Inflammatory macrophage treated with lipopolysaccharide for 1 hour (primary cell): ENCODE results near the gene SLC35G6.
A peak's percentile ranks its signal among the peaks of the same experiment; 100 is the strongest.
"Not testable (repeated sequence)": the region's sequence is repeated elsewhere in the genome, so short reads cannot be mapped to it uniquely, and the experiment has no call there.

Experiments
- DNase-seq, 2 donors: peaks; one replicate each; pipeline ENCODE4 v3.0.0-alpha.2; 2020 to 2022

SLC35G6 gene

DNA sequence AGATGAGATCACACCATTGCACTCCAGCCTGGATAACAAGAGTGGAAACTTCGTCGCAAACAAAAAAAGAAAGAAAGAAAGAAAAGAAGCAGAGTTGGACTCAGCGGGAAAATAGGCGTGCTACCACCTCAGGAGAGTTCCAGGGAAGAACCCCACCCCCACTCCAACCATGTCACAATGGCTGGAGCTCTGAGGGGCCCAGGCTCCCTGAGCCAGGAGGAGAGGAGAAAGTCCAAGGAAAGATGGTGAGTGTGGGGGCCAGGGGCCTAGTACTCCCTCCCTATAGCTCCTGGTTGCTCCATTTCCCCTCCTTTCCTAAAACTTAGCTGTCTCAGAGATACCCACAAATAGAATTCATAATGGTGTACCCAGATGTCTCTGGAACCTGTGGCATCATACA is at the start of gene SLC35G6:
TSS of gene SLC35G6 (plus strand) at position 172 of the 400 bp plus-strand sequence. CDS start at position 243, 71 bp downstream.
- not testable (repeated sequence) for DNase-seq

DNA sequence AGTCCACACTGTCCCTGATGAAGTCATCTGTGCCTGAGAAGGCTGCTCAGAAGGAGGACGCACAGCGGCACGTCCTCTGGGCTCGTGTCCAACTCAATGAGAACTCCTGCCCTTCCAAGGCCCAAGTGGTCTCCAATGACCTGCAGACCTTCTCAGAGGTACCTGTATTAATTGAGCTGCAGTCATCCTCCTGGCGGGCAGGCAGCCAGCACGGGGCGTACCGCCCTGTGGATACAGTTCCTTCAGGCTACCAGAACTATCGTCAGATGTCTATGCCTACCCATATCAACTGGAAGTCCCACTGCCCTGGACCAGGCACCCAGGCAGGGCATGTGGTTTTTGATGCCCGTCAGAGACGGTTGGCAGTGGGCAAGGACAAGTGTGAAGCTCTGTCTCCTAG is 49.0 kb upstream of the SLC35G6 start:
- no peak for DNase-seq

DNA sequence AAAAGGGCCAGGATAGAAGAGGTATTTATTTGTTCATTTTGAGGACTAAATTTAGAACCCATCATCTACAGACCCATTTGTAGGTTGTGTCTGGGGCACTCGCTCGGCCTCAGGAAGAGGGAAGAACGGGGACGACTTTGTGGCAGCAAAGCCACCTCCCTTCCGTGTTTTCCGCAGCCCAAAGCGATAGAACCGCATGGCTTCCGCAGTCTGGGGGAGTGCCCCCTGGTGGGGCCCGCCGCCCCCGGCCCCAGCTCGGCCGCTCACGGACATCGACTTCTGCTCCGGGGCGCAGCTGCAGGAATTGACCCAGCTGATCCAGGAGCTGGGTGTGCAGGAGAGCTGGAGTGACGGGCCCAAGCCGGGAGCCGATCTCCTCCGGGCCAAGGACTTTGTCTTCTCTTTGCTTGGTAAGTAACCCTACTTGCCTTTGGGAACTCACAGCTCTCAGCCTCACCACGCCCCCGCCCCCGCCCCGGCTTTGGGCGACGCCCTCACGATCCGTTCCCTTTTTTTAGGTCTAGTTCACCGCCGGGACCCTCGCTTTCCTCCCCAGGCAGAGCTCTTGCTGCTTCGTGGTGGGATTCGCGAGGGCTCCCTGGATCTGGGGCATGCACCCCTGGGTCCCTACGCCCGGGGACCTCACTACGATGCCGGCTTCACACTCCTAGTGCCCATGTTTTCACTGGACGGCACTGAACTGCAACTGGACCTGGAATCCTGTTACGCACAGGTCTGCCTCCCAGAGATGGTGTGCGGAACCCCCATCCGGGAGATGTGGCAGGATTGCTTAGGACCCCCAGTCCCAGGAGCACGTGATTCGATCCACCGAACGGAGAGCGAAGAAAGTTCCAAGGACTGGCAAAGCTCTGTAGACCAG is 45.3 kb upstream of the SLC35G6 start:
- DNase-seq = peak; percentile 50 to 75

DNA sequence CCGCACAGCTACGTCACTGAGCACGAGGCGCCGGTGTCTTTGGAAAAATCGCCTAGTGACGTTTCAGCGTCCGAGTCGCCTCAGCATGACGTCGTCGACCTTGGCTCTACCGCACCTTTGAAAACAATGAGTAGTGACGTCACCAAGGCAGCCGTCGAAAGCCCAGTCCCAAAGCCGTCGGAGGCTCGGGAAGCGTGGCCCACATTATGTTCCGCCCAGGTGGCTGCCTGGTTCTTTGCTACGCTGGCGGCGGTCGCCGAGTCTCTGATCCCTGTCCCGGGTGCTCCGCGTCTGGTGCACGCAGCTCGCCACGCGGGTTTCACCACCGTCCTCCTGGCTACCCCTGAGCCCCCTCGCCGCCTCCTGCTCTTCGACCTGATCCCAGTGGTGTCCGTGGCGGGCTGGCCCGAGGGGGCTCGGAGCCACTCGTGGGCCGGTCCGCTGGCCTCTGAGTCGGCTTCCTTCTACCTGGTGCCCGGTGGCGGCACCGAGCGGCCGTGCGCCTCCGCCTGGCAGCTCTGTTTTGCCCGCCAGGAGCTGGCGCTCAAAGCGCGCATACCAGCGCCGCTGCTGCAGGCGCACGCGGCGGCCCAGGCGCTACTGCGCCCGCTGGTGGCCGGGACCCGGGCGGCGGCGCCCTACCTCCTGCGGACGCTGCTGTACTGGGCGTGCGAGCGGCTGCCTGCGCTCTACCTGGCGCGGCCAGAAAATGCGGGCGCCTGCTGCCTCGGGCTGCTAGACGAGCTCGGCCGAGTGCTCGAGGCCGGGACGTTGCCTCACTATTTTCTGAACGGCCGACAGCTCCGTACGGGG is 44.5 kb upstream of the SLC35G6 start:
- DNase-seq = peak; percentile 69 to 75

DNA sequence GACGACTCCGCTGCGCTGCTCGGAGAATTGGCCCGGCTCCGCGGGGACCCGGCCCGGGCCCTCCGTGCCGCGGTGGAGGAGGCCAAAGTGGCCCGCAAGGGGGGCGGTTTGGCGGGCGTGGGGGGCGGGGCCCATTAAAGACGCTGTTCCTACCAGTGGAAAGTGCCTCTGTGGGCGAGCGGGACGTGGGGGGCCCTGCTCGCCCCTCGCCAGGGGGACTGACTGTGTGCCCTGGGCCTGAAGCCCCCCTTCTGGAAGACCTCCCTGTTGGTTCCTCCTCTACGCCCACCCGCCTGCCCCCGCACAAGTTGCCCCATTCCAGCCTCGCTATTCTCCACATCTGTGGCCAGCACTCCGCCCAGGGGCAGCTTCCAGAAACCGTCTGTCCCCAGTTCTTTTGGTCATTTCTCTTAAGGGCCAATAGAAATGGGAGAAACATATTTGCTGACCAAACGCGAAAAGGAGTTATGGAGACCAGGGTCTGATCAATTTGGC is 43.8 kb upstream of the SLC35G6 start:
- DNase-seq = no peak

DNA sequence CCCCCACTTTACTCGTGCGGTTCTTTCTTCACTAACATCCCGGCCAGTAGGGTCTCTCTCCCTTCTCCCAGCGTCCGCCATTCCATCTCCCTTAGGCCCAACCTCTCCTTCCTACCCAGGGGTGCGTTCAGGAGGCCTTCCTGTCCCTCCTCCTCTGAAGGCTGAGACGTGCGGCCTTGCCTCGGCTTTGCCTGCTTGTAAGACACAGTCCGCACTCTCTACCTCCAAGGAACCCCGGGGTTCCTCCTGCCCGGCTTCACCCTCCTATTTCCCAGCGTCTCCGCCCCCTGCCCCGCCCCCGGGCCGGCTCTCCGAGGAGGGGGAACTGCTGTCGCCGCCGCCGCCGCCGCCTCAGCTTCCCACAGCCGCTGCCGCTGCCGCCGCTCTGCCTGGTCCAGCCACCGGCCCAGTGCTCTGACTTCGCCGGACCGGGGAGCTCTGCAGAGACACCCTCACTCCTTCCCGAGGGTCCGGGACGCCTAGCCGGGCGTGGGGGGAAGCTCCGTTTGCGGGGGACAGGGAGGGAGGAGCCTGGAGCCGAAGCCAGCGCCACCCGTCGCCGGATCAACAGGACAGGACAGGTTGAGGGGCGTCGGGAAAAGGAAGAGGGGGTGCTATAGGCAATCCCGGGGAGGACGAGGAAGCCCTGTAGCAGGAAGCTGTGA is 43.2 kb upstream of the SLC35G6 start:
- peak in 1 of 2 donors; percentile 57 for DNase-seq

DNA sequence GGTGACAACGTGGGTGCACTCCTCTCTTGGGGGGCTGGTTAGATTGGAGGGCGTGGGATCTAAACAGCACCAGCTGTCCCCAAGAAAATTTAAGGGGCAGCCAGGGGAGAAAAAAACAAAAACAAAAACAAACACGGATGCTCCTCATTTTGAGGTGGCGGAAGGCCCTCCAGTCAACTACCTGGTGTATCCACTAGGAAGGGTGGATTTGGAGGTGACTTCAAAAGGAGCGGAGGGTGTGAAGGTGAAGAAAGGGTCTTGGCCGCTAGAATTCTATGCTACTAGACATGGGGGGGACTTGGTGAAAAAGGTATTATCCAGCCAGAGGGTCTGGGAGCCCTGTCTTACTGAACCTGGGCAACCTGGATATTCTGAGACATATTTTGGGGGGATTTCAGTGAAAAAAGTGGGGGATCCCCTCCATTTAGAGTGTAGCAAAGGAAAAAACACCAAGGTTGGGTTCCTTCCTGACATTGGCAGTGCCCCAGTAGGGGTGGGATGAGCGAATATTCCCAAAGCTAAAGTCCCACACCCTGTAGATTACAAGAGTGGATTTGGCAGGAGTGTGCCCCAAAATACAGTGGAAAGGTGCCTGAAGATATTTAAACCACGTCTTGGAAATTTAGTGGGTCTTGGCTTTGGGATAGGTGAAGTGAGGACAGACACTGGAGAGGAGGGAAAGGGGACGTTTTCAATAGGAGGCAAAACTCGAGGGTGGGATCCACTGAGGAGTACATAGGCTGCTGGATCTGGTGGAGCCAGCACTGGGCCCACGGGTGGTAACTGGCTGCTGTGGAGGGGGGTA is 42.4 kb upstream of the SLC35G6 start:
- DNase-seq = no peak

DNA sequence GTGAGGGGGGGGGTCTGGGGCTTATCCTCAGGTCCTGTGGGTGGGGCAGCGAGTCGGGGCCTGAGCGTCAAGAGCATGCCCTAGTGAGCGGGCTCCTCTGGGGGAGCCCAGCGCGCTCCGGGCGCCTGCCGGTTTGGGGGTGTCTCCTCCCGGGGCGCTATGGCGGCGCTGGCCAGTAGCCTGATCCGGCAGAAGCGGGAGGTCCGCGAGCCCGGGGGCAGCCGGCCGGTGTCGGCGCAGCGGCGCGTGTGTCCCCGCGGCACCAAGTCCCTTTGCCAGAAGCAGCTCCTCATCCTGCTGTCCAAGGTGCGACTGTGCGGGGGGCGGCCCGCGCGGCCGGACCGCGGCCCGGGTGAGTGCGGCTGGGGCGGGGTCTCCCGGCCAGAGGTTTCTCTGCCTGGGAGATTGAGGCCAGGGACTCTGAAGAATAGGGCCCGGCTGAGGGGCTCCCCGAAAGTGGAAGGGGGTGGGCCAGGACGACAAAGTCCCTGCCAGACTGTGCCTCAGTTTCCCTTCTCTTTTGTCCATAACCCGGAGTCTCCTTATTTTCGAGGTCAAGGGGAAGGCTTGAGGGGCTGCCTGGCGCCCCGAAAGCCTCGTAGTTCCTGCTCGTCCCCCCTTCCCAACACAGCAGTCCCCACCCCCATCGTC is 41.7 kb upstream of the SLC35G6 start, which contains the start of gene FGF11:
TSS of gene FGF11 (plus strand) at position 51 of the 651 bp plus-strand sequence. CDS start at position 160, 109 bp downstream.
- DNase-seq = no peak

DNA sequence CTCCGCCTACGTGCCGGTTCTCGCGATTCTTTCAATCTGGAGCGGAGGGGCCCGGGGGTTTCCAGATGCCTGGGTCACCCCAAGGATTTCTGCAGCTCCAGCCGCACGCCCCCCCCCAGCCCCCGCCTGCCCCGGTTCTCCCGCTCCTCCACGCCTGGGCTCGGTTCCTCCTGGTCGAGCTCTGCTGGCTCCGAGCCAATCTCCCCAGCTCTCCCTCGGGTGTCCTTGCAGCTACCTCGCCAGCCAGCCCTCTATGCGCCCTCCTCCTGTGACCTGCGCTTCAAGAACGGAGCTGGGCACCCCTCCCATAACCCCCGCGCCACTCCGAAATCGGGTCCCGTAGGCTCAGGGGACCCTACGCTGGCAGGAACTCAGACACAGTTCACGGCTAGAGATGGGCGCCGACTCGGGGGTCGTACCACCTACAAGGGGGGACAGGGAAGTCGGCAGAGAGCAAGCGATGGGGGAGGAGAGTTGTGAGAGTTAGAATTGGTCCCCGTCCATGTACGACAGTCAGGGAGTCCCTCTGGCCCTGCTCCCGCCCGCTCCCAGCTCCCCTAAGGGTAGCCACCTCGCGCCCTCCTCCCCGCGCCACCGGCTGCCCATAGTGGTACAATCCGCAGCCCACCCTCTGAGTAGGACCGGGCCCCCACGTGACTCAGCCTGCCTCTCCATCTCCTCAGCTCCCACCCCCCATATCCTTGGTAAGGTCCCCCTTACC is 41.0 kb upstream of the SLC35G6 start:
- DNase-seq = peak; percentile 20 to 30

DNA sequence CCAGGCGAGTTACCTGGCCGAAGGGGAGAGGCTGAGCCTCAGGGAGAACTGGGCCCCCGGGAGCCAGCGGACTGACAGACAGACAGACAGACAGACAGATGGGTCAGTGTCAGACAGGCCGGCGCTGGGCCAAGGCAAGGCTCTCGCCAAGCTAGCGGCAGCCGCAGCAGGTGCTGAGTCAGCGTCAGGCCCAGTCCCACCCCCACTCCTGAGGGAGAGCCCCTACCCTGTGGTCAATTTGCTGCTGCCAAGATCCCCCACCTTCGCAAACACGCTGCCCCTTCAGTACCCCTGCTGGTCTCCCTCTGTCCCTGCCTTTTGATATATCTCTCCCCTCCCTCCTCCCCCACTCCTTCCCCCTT is 40.4 kb upstream of the SLC35G6 start:
- no peak for DNase-seq

DNA sequence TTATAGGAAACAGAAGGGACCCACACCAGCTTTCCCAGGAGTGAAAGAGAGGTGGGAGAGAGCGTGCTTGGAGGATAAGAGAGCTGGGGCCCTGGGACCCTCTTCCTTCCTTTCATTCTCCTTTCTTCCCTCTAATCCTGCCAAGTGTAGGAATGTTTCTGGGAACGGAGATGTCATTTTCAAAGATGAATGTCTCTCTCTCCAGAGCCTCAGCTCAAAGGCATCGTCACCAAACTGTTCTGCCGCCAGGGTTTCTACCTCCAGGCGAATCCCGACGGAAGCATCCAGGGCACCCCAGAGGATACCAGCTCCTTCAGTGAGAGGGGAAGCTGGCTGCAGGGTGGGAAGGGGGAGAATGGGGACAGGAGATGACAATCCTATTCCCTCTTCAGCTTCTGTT is 40.0 kb upstream of the SLC35G6 start:
- no peak for DNase-seq

DNA sequence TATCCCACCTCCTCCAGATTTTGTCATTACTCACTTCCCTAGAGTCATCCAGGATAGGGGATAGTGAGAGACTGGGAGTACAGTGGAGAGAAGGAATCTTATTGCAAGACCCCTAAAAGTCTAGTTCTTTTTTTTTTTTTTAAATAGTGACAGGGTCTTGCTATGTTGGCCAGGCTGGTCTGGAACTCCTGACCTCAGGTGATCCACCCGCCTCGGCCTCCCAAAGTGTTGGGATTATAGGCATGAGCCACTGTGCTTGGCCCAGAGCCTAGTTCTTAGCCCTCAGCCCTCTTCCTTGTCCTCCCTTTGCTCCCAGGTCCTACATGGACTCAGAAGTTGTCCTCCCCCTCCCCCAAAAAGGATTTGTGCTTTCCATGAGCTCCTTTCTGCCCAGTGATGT is 39.1 kb upstream of the SLC35G6 start:
- DNase-seq = no peak

DNA sequence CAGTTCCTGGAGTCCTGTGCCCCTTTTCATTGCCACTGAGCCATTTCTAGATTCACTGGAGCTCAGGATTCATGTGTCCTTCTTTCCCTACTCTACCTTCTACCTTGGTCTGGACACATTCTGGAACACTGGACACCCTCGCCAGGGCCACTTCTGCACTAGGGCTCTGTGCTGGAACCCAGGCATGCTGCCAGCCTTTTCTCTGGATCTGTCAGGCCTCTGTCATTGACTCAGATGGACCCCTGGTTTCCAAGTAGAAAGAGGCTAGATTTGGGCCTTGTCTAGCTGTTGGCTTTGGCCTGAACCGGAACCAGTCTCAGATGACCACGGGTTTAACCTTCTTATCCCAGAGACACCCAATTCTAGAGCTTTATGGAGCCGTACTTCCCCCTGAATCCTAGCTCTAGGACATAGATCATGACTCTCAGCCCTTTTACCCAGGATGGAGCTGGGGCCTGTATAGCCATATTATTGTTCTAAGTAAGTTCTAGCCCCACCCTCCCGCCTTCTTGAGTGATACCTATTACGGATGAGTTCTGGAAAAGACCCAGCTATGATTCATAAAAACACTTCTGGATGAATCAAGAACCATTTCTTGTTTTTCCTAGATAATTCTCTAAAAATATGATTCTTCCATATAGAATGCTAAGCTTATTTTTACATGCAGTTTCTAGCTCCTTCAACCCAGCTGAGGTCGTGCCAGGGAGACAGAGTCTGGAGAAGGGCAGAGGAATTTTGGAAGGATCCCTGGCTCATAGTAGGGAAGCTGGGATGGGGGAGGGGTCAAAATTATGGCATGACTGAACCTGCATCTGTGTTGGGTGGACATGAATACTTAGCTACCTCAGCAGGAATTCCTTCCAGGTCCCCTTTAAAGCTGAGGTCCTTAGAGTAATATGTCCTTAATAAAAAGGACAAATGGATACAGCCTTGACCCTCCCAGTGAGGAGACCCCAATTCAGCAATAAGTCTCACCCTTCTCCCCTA is 37.5 kb upstream of the SLC35G6 start:
- DNase-seq = no peak

DNA sequence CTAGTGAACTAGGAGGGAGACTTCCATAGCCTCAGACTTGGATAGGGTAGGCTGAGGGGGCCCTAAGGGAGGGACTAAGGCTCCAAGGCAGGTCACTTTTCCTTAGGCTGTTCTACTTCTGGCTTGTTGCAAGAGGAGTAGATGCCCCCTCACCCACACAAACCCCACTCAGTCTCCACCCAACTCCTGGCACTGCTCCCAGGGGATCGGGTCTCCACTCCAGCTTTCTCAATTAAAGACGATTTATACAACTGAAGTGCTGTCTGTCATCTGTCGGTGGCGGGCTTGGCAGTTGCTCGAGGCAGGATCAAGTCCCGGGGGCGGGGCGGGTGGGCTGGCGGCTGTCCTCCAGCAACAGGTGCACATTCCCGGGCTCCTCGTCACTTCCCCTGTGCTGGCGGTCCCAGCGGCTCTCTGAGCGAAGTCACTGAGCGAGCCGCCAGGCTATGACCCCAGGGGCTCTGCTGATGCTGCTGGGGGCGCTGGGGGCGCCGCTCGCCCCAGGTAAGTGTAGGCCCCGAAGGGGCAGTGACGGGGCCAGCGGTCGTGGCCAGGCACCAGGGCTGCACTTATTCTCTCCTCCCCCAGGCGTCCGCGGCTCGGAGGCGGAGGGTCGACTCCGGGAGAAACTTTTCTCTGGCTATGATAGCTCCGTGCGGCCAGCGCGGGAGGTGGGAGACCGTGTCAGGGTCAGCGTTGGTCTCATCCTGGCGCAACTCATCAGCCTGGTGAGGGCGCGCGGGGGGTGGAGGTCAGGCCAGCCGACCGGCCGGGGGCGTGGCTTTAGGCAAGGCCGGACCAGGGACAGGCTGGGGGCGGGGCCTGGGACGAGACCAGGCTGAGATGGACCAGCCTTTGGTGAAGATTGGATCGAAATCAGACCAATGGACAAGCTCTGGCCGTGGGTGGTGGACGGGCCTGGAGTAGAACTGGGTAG is 36.3 kb upstream of the SLC35G6 start, which contains the start of gene CHRNB1:
TSS of gene CHRNB1 (plus strand) at position 380 of the 937 bp plus-strand sequence. CDS start at position 447, 67 bp downstream.
- peak; percentile 52 to 73 for DNase-seq

DNA sequence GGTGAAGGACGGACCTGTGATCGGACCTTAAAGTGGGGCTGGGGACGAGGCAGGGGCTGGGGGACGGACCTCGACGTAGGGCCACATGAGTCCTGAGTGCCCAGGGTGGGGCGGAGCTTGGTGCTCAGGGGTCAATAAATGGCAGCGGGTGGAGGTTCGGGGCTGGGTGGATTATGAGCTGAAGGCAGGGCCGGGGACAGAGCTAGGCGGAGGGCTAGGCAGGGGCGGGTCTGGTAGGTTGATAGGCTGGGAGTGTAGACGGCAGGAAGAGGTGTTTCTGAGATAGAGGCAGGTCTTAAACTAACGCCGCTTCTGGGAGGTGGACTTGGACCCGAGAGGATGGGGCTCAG is 35.7 kb upstream of the SLC35G6 start:
- no peak for DNase-seq

DNA sequence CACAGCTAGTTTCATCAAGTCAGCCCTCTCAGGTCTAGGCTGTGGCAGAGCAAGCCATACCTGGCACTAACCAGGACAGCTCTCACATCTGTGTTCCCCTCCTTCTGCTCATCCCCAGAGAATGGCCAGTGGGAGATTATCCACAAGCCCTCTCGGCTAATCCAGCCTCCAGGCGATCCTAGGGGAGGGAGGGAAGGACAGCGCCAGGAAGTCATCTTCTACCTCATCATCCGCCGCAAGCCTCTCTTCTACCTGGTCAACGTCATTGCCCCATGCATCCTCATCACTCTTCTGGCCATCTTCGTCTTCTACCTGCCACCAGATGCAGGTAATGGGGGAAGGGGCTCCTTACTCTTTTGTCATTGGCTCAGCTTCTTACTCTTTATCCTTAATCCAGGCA is 32.8 kb upstream of the SLC35G6 start:
- no peak for DNase-seq

DNA sequence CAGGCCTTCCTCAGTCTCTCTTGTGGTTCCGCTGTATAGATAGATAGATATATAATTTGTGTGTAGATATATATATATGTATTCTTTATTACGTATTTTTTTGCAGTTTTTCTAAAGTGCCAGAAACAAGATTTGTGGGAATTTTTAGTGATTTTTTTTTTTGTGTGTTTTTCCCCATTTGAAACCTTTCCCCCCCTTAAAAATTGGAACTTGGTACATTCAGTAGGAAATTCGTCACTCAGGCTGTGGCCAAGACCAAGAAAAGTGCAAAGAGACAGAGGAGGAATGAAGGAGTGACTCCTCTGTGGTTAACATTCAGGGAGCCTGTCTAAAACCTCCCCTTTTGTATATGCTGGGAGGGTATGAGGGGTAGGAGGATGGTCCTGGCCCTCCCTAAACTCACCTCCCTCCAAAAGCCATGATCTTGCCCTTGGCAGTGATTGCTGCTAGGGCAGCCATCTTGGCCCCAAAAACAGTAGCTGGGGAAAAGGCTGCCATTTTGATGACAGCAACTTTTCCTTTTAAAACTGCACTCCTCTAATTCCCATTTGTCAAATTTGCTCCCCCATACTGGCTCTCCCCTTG is 21.2 kb upstream of the SLC35G6 start:
- no peak for DNase-seq
